ENCODE results near the gene PTGES2. TPM values are rescaled to one million over a fixed set of nuclear protein-coding genes. Genes with fewer than 3 reads are reported as not detected.

The PTGES2 gene
- total and polyA plus RNA-seq, 2 experiments from 2014 or later: 59.7 to 124 TPM

DNA sequence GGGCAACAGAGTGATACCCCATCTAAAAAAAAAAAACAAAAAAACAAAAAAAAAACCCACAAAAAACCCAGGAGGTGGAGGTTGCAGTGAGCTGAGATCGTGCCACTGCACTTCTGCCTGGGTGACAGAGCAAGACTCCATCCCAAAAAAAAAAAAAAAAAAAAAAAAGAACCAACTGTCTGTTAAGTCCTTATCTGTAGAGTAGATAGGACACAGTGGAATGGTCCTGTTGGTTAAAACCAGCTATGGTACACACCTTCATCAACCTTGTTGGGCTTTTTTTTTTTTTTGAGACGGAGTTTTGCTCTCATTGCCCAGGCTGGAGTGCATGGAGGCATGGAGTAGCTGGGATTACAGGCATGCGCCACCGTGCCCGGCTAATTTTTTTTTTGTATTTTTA is 47.3 kb downstream of the PTGES2 start (continued):
- TF ChIP-seq, protein P1, sequence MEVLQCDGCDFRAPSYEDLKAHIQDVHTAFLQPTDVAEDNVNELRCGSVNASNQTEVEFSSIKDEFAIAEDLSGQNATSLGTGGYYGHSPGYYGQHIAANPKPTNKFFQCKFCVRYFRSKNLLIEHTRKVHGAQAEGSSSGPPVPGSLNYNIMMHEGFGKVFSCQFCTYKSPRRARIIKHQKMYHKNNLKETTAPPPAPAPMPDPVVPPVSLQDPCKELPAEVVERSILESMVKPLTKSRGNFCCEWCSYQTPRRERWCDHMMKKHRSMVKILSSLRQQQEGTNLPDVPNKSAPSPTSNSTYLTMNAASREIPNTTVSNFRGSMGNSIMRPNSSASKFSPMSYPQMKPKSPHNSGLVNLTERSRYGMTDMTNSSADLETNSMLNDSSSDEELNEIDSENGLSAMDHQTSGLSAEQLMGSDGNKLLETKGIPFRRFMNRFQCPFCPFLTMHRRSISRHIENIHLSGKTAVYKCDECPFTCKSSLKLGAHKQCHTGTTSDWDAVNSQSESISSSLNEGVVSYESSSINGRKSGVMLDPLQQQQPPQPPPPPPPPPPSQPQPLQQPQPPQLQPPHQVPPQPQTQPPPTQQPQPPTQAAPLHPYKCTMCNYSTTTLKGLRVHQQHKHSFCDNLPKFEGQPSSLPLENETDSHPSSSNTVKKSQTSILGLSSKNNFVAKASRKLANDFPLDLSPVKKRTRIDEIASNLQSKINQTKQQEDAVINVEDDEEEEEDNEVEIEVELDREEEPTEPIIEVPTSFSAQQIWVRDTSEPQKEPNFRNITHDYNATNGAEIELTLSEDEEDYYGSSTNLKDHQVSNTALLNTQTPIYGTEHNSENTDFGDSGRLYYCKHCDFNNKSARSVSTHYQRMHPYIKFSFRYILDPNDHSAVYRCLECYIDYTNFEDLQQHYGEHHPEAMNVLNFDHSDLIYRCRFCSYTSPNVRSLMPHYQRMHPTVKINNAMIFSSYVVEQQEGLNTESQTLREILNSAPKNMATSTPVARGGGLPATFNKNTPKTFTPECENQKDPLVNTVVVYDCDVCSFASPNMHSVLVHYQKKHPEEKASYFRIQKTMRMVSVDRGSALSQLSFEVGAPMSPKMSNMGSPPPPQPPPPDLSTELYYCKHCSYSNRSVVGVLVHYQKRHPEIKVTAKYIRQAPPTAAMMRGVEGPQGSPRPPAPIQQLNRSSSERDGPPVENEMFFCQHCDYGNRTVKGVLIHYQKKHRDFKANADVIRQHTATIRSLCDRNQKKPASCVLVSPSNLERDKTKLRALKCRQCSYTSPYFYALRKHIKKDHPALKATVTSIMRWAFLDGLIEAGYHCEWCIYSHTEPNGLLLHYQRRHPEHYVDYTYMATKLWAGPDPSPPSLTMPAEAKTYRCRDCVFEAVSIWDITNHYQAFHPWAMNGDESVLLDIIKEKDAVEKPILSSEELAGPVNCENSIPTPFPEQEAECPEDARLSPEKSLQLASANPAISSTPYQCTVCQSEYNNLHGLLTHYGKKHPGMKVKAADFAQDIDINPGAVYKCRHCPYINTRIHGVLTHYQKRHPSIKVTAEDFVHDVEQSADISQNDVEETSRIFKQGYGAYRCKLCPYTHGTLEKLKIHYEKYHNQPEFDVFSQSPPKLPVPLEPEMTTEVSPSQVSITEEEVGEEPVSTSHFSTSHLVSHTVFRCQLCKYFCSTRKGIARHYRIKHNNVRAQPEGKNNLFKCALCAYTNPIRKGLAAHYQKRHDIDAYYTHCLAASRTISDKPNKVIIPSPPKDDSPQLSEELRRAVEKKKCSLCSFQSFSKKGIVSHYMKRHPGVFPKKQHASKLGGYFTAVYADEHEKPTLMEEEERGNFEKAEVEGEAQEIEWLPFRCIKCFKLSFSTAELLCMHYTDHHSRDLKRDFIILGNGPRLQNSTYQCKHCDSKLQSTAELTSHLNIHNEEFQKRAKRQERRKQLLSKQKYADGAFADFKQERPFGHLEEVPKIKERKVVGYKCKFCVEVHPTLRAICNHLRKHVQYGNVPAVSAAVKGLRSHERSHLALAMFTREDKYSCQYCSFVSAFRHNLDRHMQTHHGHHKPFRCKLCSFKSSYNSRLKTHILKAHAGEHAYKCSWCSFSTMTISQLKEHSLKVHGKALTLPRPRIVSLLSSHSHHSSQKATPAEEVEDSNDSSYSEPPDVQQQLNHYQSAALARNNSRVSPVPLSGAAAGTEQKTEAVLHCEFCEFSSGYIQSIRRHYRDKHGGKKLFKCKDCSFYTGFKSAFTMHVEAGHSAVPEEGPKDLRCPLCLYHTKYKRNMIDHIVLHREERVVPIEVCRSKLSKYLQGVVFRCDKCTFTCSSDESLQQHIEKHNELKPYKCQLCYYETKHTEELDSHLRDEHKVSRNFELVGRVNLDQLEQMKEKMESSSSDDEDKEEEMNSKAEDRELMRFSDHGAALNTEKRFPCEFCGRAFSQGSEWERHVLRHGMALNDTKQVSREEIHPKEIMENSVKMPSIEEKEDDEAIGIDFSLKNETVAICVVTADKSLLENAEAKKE (CRISPR knock-in tag; IDR thresholded peaks at IDR 0.05): no peak
- TF ChIP-seq JUNB (IDR thresholded peaks at IDR 0.05; ENCODE audit: unreplicated experiment) (no peak), NANOG (IDR thresholded peaks at IDR 0.05; ENCODE audit: borderline replicate concordance) (no peak), ZNF114 (CRISPR knock-in tag; IDR thresholded peaks at IDR 0.05) (no peak), EZH2 (IDR thresholded peaks at IDR 0.05; ENCODE audit: low read depth, unreplicated experiment) (no peak), ZNF331 (CRISPR knock-in tag; IDR thresholded peaks at IDR 0.05; ENCODE audit: low read depth) (no peak)
- TF ChIP-seq, protein P2, sequence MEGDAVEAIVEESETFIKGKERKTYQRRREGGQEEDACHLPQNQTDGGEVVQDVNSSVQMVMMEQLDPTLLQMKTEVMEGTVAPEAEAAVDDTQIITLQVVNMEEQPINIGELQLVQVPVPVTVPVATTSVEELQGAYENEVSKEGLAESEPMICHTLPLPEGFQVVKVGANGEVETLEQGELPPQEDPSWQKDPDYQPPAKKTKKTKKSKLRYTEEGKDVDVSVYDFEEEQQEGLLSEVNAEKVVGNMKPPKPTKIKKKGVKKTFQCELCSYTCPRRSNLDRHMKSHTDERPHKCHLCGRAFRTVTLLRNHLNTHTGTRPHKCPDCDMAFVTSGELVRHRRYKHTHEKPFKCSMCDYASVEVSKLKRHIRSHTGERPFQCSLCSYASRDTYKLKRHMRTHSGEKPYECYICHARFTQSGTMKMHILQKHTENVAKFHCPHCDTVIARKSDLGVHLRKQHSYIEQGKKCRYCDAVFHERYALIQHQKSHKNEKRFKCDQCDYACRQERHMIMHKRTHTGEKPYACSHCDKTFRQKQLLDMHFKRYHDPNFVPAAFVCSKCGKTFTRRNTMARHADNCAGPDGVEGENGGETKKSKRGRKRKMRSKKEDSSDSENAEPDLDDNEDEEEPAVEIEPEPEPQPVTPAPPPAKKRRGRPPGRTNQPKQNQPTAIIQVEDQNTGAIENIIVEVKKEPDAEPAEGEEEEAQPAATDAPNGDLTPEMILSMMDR (conservative IDR thresholded peaks at IDR 0.05; ENCODE audit: low read depth in 2 of 2): no peak

Data from GM23338 (cell line).